Activated CD8-positive, alpha-beta T cell treated with anti-CD3 and anti-CD28 coated beads for 36 hours (primary cell): ENCODE measurements around the gene CDH13. TPM values are rescaled to one million over a fixed set of nuclear protein-coding genes. Genes with fewer than 3 reads are reported as not detected.

Source experiments
- ATAC-seq: fragments of 200-7000 bp; cut with Tn5 transposase; one replicate; pipeline ENCODE4 v1.10.0; 2021; ENCODE audit warnings: mild to moderate bottlenecking, moderate library complexity
- CTCF ChIA-PET: fragments of 350-600 bp; sonication (Branson Sonifier 250); formaldehyde crosslinking; loops from one replicate; lab custom pipeline; 2021; ENCODE audit warnings: antibody characterized with exemption; lab: Charles Lee
- POLR2A ChIA-PET: fragments of 350-600 bp; sonication (Branson Sonifier 250); formaldehyde crosslinking; loops from one replicate; lab custom pipeline; 2021; ENCODE audit warnings: antibody characterized with exemption; lab: Charles Lee
- DNase-seq: peaks from one replicate; pipeline ENCODE4 v3.0.0-alpha.2; 2020
- H3K27ac Mint-ChIP-seq: one replicate; pipeline ENCODE4 v1.8.0; 2021; ENCODE audit warnings: mild to moderate bottlenecking, mixed read lengths
- H3K27me3 Mint-ChIP-seq: one replicate; pipeline ENCODE4 v1.8.0; 2021; ENCODE audit warnings: mixed read lengths
- H3K36me3 Mint-ChIP-seq: one replicate; pipeline ENCODE4 v1.8.0; 2021; ENCODE audit warnings: low read depth, mixed read lengths
- H3K4me1 Mint-ChIP-seq: one replicate; pipeline ENCODE4 v1.8.0; 2021; ENCODE audit warnings: low read depth, mixed read lengths
- H3K4me3 Mint-ChIP-seq: one replicate; pipeline ENCODE4 v1.8.0; 2021; ENCODE audit warnings: mild to moderate bottlenecking, moderate library complexity, mixed read lengths
- H3K9me3 Mint-ChIP-seq: one replicate; pipeline ENCODE4 v1.8.0; 2021; ENCODE audit warnings: mixed read lengths
- CTCF ChIP-seq: fragments of 200-600 bp; IDR thresholded peaks from one replicate; pipeline ENCODE4 v1.8.0; 2022; ENCODE audit warnings: antibody characterized with exemption, mild to moderate bottlenecking
- intact Hi-C: fragments of 100-400 bp; cut with micrococcal nuclease; formaldehyde crosslinking; loops from one replicate; pipeline ENCODE4 v1.10.0; 2022
- total RNA-seq, 2 experiments: library from RNA; stranded (reverse); gene quantifications; one replicate each; pipeline ENCODE4 v1.2.3, GENCODE V29; 2021

The CDH13 gene
- total RNA-seq, 2 experiments from 2014 or later = not detected

- Mint-ChIP-seq H3K27me3 (peaks cover 8% of the 10 kb centered on the region), H3K27ac (no peak overlapping the region), H3K4me1 (no peaks in the 10 kb centered on the region), H3K36me3 (no peaks in the 10 kb centered on the region), H3K4me3 (no peak overlapping the region), H3K9me3 (no peaks in the 10 kb centered on the region)
- CTCF ChIA-PET = interaction anchor here (1.1 kb wide), 1 partner anchor 52 kb away, joined by 3 read pairs; no protein-coding TSS in a partner anchor
- no peak for DNase-seq
- ATAC-seq = no peak
- POLR2A ChIA-PET = no interaction called here
- intact Hi-C loops = no loop called here
- no peak for TF ChIP-seq CTCF
These were observed 180.5 kb downstream of the CDH13 start for GRCh38 chr16:82807311-82807710.

DNA sequence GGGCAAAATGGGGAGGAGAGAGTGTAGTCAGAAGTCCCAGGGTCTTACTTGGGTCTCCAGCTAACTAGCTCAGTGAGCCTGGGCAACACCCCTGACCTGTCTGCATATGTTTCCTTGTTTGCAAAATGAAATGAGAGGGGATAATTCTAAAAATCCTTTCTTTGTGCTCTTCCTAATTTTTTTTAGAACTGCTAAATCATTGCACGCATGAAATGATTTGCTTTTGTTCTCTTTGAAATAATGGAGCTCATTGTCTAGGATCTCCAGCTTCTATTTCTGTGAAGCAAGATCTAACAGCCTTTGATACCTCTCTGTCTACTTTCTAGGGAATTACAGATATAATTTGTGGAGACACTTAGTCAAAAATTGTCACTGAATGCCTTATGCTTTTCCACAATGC lies 181.3 kb downstream of the CDH13 start:
- CTCF ChIA-PET = no interaction called here
- peaks cover 8% of the 10 kb centered on the region for H3K27me3 Mint-ChIP-seq
- H3K4me3 Mint-ChIP-seq = no peak overlapping the region
- TF ChIP-seq CTCF = no peak
- POLR2A ChIA-PET = no interaction called here
- no peak overlapping the region for H3K27ac Mint-ChIP-seq
- H3K9me3 Mint-ChIP-seq = no peaks in the 10 kb centered on the region
- intact Hi-C loops = no loop called here
- DNase-seq (no peak), ATAC-seq (no peak)
- H3K4me1 Mint-ChIP-seq = no peaks in the 10 kb centered on the region
- no peaks in the 10 kb centered on the region for H3K36me3 Mint-ChIP-seq

- Mint-ChIP-seq H3K4me1 (no peaks in the 10 kb centered on the region), H3K9me3 (no peaks in the 10 kb centered on the region), H3K27ac (no peak overlapping the region), H3K4me3 (no peak overlapping the region), H3K27me3 (peaks cover 5% of the 10 kb centered on the region), H3K36me3 (no peaks in the 10 kb centered on the region)
- intact Hi-C loops = no loop called here
- DNase-seq (no peak), ATAC-seq (no peak)
- ChIA-PET POLR2A (no interaction called here), CTCF (no interaction called here)
- no peak for TF ChIP-seq CTCF
These were observed 183.3 kb downstream of the CDH13 start for GRCh38 chr16:82810077-82810476.

- DNase-seq (no peak), ATAC-seq (no peak)
- intact Hi-C loops = no loop called here
- Mint-ChIP-seq H3K4me1 (no peaks in the 10 kb centered on the region), H3K4me3 (no peak overlapping the region), H3K9me3 (no peaks in the 10 kb centered on the region), H3K36me3 (no peaks in the 10 kb centered on the region), H3K27me3 (peaks cover 6% of the 10 kb centered on the region), H3K27ac (no peak overlapping the region)
- ChIA-PET CTCF (no interaction called here), POLR2A (no interaction called here)
- TF ChIP-seq CTCF = no peak
These were observed 187.3 kb downstream of the CDH13 start for GRCh38 chr16:82814059-82814458.

DNA sequence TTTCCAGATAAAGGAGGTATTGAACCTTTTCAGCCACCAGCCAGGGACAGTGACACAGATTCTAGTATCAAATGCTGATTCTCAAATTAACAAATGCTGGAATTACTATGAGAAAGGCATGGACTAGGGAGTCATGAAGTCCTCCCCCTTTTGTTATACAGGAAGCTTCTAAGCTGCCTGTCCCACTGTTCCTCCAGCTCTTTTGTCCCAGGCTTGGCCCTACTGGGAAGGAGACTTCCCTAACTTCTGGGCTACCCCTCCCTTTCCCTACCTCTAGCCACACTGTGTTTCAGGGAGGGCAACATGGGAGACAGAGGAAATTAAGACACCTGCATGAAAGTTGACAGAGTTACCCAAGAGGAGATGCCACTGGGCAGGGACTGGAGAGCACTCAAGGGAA lies 192.5 kb downstream of the CDH13 start:
- intact Hi-C loops = no loop called here
- TF ChIP-seq CTCF = no peak
- Mint-ChIP-seq H3K27me3 (peaks cover 6% of the 10 kb centered on the region), H3K4me1 (no peaks in the 10 kb centered on the region), H3K27ac (no peak overlapping the region), H3K36me3 (no peaks in the 10 kb centered on the region), H3K4me3 (no peak overlapping the region), H3K9me3 (no peaks in the 10 kb centered on the region)
- DNase-seq = no peak
- POLR2A ChIA-PET = no interaction called here
- ATAC-seq = no peak
- CTCF ChIA-PET = no interaction called here
